Measurements from ENCODE around the gene UGP2. TPM values are rescaled to one million over a fixed set of nuclear protein-coding genes. Genes with fewer than 3 reads are reported as not detected.

The UGP2 gene
- total and polyA plus RNA-seq, 2 of the 4 experiments (the other 2 are of a cell fraction), result 45.0 to 58.8 TPM

DNA sequence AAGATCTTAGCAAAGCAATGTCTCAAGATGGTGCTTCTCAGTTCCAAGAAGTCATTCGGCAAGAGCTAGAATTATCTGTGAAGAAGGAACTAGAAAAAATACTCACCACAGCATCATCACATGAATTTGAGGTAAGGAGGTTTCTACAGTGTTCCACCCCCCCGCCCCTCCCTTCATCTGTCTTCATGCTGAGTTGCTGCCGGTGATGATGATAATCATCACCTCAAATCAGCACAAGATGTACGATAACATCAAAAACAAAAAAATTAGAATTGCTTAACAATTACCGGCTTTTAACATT is 14.6 kb downstream of the UGP2 start:
- Histone ChIP-seq H3K18ac (ENCODE audit: low read depth, low read length) (no peak overlapping the region), H4K20me1 (ENCODE audit: insufficient read depth, low read length) (peaks cover 32% of the 10 kb centered on the region; the same call in 1 of the 2 replicates), H3K79me1 (ENCODE audit: low read depth in 1 of 2, low read length in 2 of 2) (peaks cover 23 to 48% of the 10 kb centered on the region in 2 experiments), H2BK120ac (ENCODE audit: low read depth, low read length) (no peak overlapping the region), H2BK15ac (ENCODE audit: low read depth, low read length) (no peak overlapping the region), H3K36me3 (ENCODE audit: control insufficient read depth, insufficient read depth, low read length) (peaks cover 26% of the 10 kb centered on the region), H2BK5ac (ENCODE audit: low read depth, low read length, poor library complexity, severe bottlenecking) (no peak overlapping the region), H3K9ac (ENCODE audit: low read depth, low read length) (no peak overlapping the region), H3K4ac (ENCODE audit: low read depth, low read length) (no peak overlapping the region), H3K14ac (replicated peaks; ENCODE audit: low read depth, low read length) (no peak overlapping the region), H3K23ac (ENCODE audit: low read depth, low read length) (no peak overlapping the region), H2BK20ac (ENCODE audit: low read depth, low read length) (no peak overlapping the region), H3K4me2 (ENCODE audit: low read depth, low read length) (no peak overlapping the region), H3K56ac (ENCODE audit: extremely low read depth, insufficient read depth, low read length) (no peak overlapping the region), H3K9me3 (ENCODE audit: control insufficient read depth, insufficient read depth, low read length) (no peaks in the 10 kb centered on the region), H4K8ac (ENCODE audit: low read depth in 2 of 2, low read length in 2 of 2) (no peak overlapping the region), H3K27ac (ENCODE audit: insufficient read depth, low read length) (no peak overlapping the region), H3K4me3 (ENCODE audit: insufficient read depth, low read depth, low read length) (no peak overlapping the region), H3K9me1 (ENCODE audit: insufficient read depth, low read length) (no peaks in the 10 kb centered on the region), H2AK9ac (replicated peaks; ENCODE audit: low read depth, low read length, poor library complexity) (no peak overlapping the region), H4K91ac (ENCODE audit: insufficient read depth, low read depth, low read length) (no peak overlapping the region), H4K5ac (ENCODE audit: low read depth, low read length) (no peak overlapping the region), H2AFZ (replicated peaks; ENCODE audit: low read length, poor library complexity) (no peak overlapping the region), H3K4me1 (ENCODE audit: control insufficient read depth, insufficient read depth, low read length) (peaks cover 7% of the 10 kb centered on the region), H3K27me3 (ENCODE audit: control insufficient read depth, insufficient read depth, low read length) (no peaks in the 10 kb centered on the region), H2AK5ac (ENCODE audit: low read depth, low read length) (no peak overlapping the region)
- ATAC-seq (ENCODE audit: low read depth) (no peak), DNase-seq (no peak)
- TF ChIP-seq RAD21 (IDR thresholded peaks at IDR 0.05; ENCODE audit: low read length) (no peak), CEBPB (IDR thresholded peaks at IDR 0.05; ENCODE audit: low read depth, low read length) (no peak), NFE2L2 (IDR thresholded peaks at IDR 0.05; ENCODE audit: low read depth, low read length) (no peak), FOS (IDR thresholded peaks at IDR 0.05; ENCODE audit: low read depth, low read length) (no peak), SMC3 (IDR thresholded peaks at IDR 0.05; ENCODE audit: low read depth, low read length) (no peak), RCOR1 (IDR thresholded peaks at IDR 0.05; ENCODE audit: insufficient replicate concordance, low read length) (no peak), RFX5 (IDR thresholded peaks at IDR 0.05; ENCODE audit: low read depth, low read length) (no peak)
- TF ChIP-seq, protein P1, sequence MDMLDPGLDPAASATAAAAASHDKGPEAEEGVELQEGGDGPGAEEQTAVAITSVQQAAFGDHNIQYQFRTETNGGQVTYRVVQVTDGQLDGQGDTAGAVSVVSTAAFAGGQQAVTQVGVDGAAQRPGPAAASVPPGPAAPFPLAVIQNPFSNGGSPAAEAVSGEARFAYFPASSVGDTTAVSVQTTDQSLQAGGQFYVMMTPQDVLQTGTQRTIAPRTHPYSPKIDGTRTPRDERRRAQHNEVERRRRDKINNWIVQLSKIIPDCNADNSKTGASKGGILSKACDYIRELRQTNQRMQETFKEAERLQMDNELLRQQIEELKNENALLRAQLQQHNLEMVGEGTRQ (IDR thresholded peaks at IDR 0.05; ENCODE audit: low read depth, low read length), result no peak
- no TSS peak for BruUV-seq (replicated peaks)
- WGBS, 2 experiments (ENCODE audit: extremely low coverage in 2 of 2, insufficient read length in 1 of 2), result no CpG with 5 or more reads among the region's 5 CpGs
- in situ Hi-C loops (cut with MboI; ENCODE audit: low sequenced_read_pairs), result loop anchor here (10.0 kb wide), 2 partner anchors 161 to 251 kb away; no protein-coding TSS in a partner anchor
- intact Hi-C loops (cut with micrococcal nuclease), result no loop called here
- ChIA-PET CTCF (interaction anchor here (1.0 kb wide), 1 partner anchor 157 kb away, joined by 5 read pairs; no protein-coding TSS in a partner anchor), POLR2A (ENCODE audit: unreplicated experiment) (no interaction called here)
- dilution Hi-C loops (cut with HindIII; ENCODE audit: low sequenced_read_pairs, unreplicated experiment), result loop anchor here (25.0 kb wide), 1 partner anchor 169 kb away; no protein-coding TSS in a partner anchor
